NK-92 (cell line): Measurements from ENCODE around the gene RPL12.
"Not testable (repeated sequence)": the region's sequence is repeated elsewhere in the genome, so short reads cannot be mapped to it uniquely, and the experiment has no call there.

ENCODE experiments used
- DNase-seq: peaks from one replicate; lab custom pipeline; 2025; ENCODE audit not compliant: unreplicated experiment; lab: John Stamatoyannopoulos, UW

Gene RPL12

GRCh38 chr9:127470662-127471061 lies 19.5 kb upstream of the RPL12 start:
- DNase-seq = no peak

GRCh38 chr9:127467621-127468020 lies 16.4 kb upstream of the RPL12 start:
- no peak for DNase-seq

- not testable (repeated sequence) for DNase-seq
These were observed 15.3 kb upstream of the RPL12 start for GRCh38 chr9:127466407-127466917.

GRCh38 chr9:127463911-127464310 lies 12.7 kb upstream of the RPL12 start:
- no peak for DNase-seq

- DNase-seq = no peak
These were observed 12.2 kb upstream of the RPL12 start for GRCh38 chr9:127463382-127463781.

GRCh38 chr9:127458921-127459320 lies 7.7 kb upstream of the RPL12 start:
- DNase-seq = no peak

GRCh38 chr9:127457191-127457878 lies 6.1 kb upstream of the RPL12 start:
- no peak for DNase-seq

GRCh38 chr9:127455324-127455992 lies 4.3 kb upstream of the RPL12 start:
- no peak for DNase-seq

- DNase-seq = no peak
These were observed 1.5 kb upstream of the RPL12 start for GRCh38 chr9:127452691-127453090.

- no peak for DNase-seq
These were observed 851 bp upstream of the RPL12 start for GRCh38 chr9:127451858-127452656.

- DNase-seq = no peak
These were observed 327 bp upstream of the RPL12 start for GRCh38 chr9:127451608-127451857.

- DNase-seq = no peak
These were observed 904 bp downstream of the RPL12 start for GRCh38 chr9:127450243-127450760.

- DNase-seq = no peak
These were observed 1.8 kb downstream of the RPL12 start for GRCh38 chr9:127449332-127449966.

GRCh38 chr9:127448112-127448805 lies 2.9 kb downstream of the RPL12 start:
- DNase-seq = no peak

- no peak for DNase-seq
These were observed 3.6 kb downstream of the RPL12 start for GRCh38 chr9:127447416-127448111.

- DNase-seq = no peak
These were observed 4.3 kb downstream of the RPL12 start for GRCh38 chr9:127446713-127447415.

- no peak for DNase-seq
These were observed 5.1 kb downstream of the RPL12 start for GRCh38 chr9:127445851-127446712.
